Measurements from ENCODE around the gene AHCYL1. TPM values are rescaled to one million over a fixed set of nuclear protein-coding genes. Genes with fewer than 3 reads are reported as not detected.

AHCYL1 gene
- total RNA-seq, 1 experiment from 2014 or later: 34.0 TPM

DNA sequence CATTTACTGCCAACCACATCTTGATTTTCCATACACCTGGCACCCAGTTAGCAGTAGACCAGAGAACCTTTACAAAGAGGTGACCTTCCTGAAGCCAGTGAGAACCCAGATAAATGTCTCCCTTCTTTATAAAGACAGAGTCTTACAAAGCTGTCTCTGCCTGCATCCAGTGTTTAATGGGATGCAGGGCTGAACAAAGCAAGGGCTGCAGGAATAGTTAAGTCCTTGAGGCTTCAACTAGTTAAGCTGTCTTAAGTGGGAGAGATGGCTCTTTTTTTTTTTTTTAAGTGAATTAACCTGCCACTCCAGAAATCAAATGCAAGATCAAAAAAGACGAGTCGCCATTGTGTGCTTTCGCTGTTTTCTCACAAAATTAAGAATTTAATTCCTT is 1.5 kb downstream of the AHCYL1 start:
- H3K79me2 ChIP-seq (ENCODE audit: low read length): peaks cover 61% of the 10 kb centered on the region
- no peaks in the 10 kb centered on the region for H3K9me3 ChIP-seq (ENCODE audit: low read length)
- no peak overlapping the region for H3K27ac ChIP-seq (ENCODE audit: low read length)
- peak overlapping the region; percentile 99 for H3K4me3 ChIP-seq (ENCODE audit: low read length)
- no peaks in the 10 kb centered on the region for H3K27me3 ChIP-seq (ENCODE audit: low read length)
- no peak overlapping the region for H2AFZ ChIP-seq (ENCODE audit: low read length)
- peaks cover 25% of the 10 kb centered on the region for H4K20me1 ChIP-seq (ENCODE audit: insufficient read depth, low read depth, low read length)
- DNase-seq: no peak
- H3K4me1 ChIP-seq (ENCODE audit: low read length): peaks cover 49% of the 10 kb centered on the region
- H3K9me2 ChIP-seq (replicated peaks; ENCODE audit: insufficient read depth, low read length): no peaks in the 10 kb centered on the region
- peak overlapping the region; percentile 100 for H3K4me2 ChIP-seq (ENCODE audit: low read depth, low read length, poor library complexity, severe bottlenecking)
- H3K36me3 ChIP-seq (ENCODE audit: insufficient read depth, low read length): peaks cover 9% of the 10 kb centered on the region
- peak overlapping the region; percentile 95 for H3K9ac ChIP-seq (ENCODE audit: low read length)

DNA sequence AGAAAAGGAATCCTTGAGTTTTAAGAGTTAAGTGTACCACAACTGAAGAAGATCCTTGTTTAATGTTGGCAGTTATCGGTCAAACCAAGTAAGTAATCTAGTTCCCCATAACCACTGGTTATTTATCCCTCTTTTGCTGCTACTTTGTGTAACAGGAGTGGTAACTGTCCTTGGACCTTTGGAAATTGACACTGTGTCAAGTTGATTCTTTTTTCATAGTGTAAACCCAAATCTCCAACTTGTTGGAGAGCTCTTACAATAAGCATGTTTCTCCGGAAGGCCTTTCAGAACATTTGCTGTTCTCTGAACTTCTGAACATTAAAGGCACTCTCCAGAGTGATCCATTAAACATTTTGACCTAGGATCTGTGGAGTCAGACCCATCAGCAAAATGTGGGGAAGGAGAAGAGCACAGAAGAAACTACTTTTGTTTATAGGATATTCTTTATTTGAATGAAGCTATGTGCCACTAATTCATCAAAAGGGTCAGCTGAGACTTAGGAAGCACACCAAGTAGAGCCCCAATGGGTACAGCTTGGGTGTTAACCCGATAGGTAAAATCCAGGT is 3.9 kb downstream of the AHCYL1 start:
- H3K4me3 ChIP-seq (ENCODE audit: low read length): no peak overlapping the region
- no peaks in the 10 kb centered on the region for H3K9me2 ChIP-seq (replicated peaks; ENCODE audit: insufficient read depth, low read length)
- H3K9me3 ChIP-seq (ENCODE audit: low read length): no peaks in the 10 kb centered on the region
- H3K27ac ChIP-seq (ENCODE audit: low read length): no peak overlapping the region
- H3K79me2 ChIP-seq (ENCODE audit: low read length): peaks cover 82% of the 10 kb centered on the region
- peaks cover 30% of the 10 kb centered on the region for H4K20me1 ChIP-seq (ENCODE audit: insufficient read depth, low read depth, low read length)
- no peak for DNase-seq
- H2AFZ ChIP-seq (ENCODE audit: low read length): no peak overlapping the region
- H3K4me2 ChIP-seq (ENCODE audit: low read depth, low read length, poor library complexity, severe bottlenecking): no peak overlapping the region
- H3K27me3 ChIP-seq (ENCODE audit: low read length): no peaks in the 10 kb centered on the region
- H3K4me1 ChIP-seq (ENCODE audit: low read length): peaks cover 49% of the 10 kb centered on the region
- no peak overlapping the region for H3K9ac ChIP-seq (ENCODE audit: low read length)
- H3K36me3 ChIP-seq (ENCODE audit: insufficient read depth, low read length): peaks cover 9% of the 10 kb centered on the region

GRCh38 chr1:109989506-109990301 is 5.1 kb downstream of the AHCYL1 start:
- peaks cover 91% of the 10 kb centered on the region for H3K79me2 ChIP-seq (ENCODE audit: low read length)
- H3K4me1 ChIP-seq (ENCODE audit: low read length): peaks cover 46% of the 10 kb centered on the region
- H3K27me3 ChIP-seq (ENCODE audit: low read length): no peaks in the 10 kb centered on the region
- peaks cover 9% of the 10 kb centered on the region for H3K36me3 ChIP-seq (ENCODE audit: insufficient read depth, low read length)
- peak overlapping the region; percentile 60; the same call in 1 of the 2 replicates for H3K27ac ChIP-seq (ENCODE audit: low read length)
- H3K9me3 ChIP-seq (ENCODE audit: low read length): no peaks in the 10 kb centered on the region
- no peak overlapping the region; the same call in 1 of the 2 replicates for H3K9ac ChIP-seq (ENCODE audit: low read length)
- H4K20me1 ChIP-seq (ENCODE audit: insufficient read depth, low read depth, low read length): peaks cover 30% of the 10 kb centered on the region
- H3K4me2 ChIP-seq (ENCODE audit: low read depth, low read length, poor library complexity, severe bottlenecking): peak overlapping the region; percentile 20
- H3K9me2 ChIP-seq (replicated peaks; ENCODE audit: insufficient read depth, low read length): no peaks in the 10 kb centered on the region
- H3K4me3 ChIP-seq (ENCODE audit: low read length): no peak overlapping the region
- no peak overlapping the region for H2AFZ ChIP-seq (ENCODE audit: low read length)
- peak; percentile 51 for DNase-seq

DNA sequence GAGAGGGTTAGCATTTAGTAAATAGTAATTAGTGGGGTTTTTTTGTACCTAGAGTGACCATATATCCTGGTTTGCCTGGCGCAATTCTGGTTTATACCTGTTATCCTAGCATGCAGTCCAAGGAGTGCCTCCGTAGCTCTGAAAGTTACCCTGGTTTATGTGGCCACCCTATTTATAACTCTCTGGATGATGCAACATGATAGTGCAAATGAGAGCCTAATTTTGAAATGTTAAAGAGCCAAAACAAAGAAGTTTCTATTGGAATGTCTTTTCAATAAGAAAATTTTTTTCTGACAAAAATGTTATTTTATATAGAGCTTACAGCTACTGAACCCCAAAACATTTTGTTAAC is 5.7 kb downstream of the AHCYL1 start:
- Histone ChIP-seq H2AFZ (ENCODE audit: low read length) (no peak overlapping the region), H3K27ac (ENCODE audit: low read length) (peak overlapping the region; percentile 60; the same call in 1 of the 2 replicates), H3K4me2 (ENCODE audit: low read depth, low read length, poor library complexity, severe bottlenecking) (peak overlapping the region; percentile 20), H3K4me1 (ENCODE audit: low read length) (peaks cover 45% of the 10 kb centered on the region), H3K9ac (ENCODE audit: low read length) (no peak overlapping the region; the same call in 1 of the 2 replicates), H3K27me3 (ENCODE audit: low read length) (no peaks in the 10 kb centered on the region), H4K20me1 (ENCODE audit: insufficient read depth, low read depth, low read length) (peaks cover 32% of the 10 kb centered on the region), H3K9me3 (ENCODE audit: low read length) (no peaks in the 10 kb centered on the region), H3K36me3 (ENCODE audit: insufficient read depth, low read length) (peaks cover 9% of the 10 kb centered on the region), H3K9me2 (replicated peaks; ENCODE audit: insufficient read depth, low read length) (no peaks in the 10 kb centered on the region), H3K79me2 (ENCODE audit: low read length) (peaks cover 91% of the 10 kb centered on the region), H3K4me3 (ENCODE audit: low read length) (no peak overlapping the region)
- DNase-seq: no peak

DNA sequence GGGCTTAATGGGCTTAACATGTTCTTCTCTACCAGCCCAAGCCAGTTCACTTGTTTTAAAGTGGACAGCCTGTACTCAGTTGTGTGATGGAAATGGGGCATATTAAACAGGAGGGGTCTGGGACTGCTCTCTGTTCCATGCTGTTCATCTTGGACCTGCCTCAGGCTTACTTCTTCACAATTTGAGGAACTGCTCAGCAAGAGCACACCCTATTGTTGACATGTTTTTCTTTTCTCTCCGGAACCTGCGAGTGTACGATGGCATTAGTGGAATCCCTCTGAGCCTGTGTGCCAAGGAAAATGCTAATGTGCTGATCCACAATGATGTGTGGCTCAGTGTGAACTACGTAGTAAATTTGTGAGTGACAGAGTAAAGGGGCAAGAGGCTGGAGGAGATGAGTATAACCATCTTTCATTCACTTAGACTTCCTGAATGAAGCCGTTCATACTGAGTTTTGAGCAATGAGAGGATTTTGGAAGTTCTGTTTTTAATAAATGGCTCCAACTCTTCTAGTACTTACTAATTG is 6.9 kb downstream of the AHCYL1 start:
- Histone ChIP-seq H3K9ac (ENCODE audit: low read length) (no peak overlapping the region), H3K27me3 (ENCODE audit: low read length) (no peaks in the 10 kb centered on the region), H3K4me1 (ENCODE audit: low read length) (peaks cover 33% of the 10 kb centered on the region), H3K9me3 (ENCODE audit: low read length) (no peaks in the 10 kb centered on the region), H3K36me3 (ENCODE audit: insufficient read depth, low read length) (peaks cover 9% of the 10 kb centered on the region), H4K20me1 (ENCODE audit: insufficient read depth, low read depth, low read length) (peaks cover 21% of the 10 kb centered on the region; the same call in 1 of the 2 replicates), H3K79me2 (ENCODE audit: low read length) (peaks cover 88% of the 10 kb centered on the region), H3K27ac (ENCODE audit: low read length) (no peak overlapping the region), H3K4me2 (ENCODE audit: low read depth, low read length, poor library complexity, severe bottlenecking) (no peak overlapping the region), H2AFZ (ENCODE audit: low read length) (no peak overlapping the region), H3K9me2 (replicated peaks; ENCODE audit: insufficient read depth, low read length) (no peaks in the 10 kb centered on the region), H3K4me3 (ENCODE audit: low read length) (no peak overlapping the region)
- DNase-seq: no peak

- H3K27ac ChIP-seq (ENCODE audit: low read length): no peak overlapping the region
- no peaks in the 10 kb centered on the region for H3K27me3 ChIP-seq (ENCODE audit: low read length)
- peaks cover 78% of the 10 kb centered on the region for H3K79me2 ChIP-seq (ENCODE audit: low read length)
- H3K36me3 ChIP-seq (ENCODE audit: insufficient read depth, low read length): peaks cover 6% of the 10 kb centered on the region
- peaks cover 12% of the 10 kb centered on the region; the same call in 1 of the 2 replicates for H4K20me1 ChIP-seq (ENCODE audit: insufficient read depth, low read depth, low read length)
- no peaks in the 10 kb centered on the region for H3K9me3 ChIP-seq (ENCODE audit: low read length)
- no peak overlapping the region for H2AFZ ChIP-seq (ENCODE audit: low read length)
- no peak overlapping the region for H3K4me3 ChIP-seq (ENCODE audit: low read length)
- no peak overlapping the region for H3K9ac ChIP-seq (ENCODE audit: low read length)
- peaks cover 15% of the 10 kb centered on the region for H3K4me1 ChIP-seq (ENCODE audit: low read length)
- DNase-seq: no peak
- H3K9me2 ChIP-seq (replicated peaks; ENCODE audit: insufficient read depth, low read length): no peaks in the 10 kb centered on the region
- H3K4me2 ChIP-seq (ENCODE audit: low read depth, low read length, poor library complexity, severe bottlenecking): no peak overlapping the region
Observed at GRCh38 chr1:109993885-109994284, 9.3 kb downstream of the AHCYL1 start.

- Histone ChIP-seq H4K20me1 (ENCODE audit: insufficient read depth, low read depth, low read length) (peaks cover 12% of the 10 kb centered on the region; the same call in 1 of the 2 replicates), H3K4me3 (ENCODE audit: low read length) (no peak overlapping the region), H2AFZ (ENCODE audit: low read length) (no peak overlapping the region), H3K4me1 (ENCODE audit: low read length) (peaks cover 12% of the 10 kb centered on the region), H3K27ac (ENCODE audit: low read length) (no peak overlapping the region), H3K79me2 (ENCODE audit: low read length) (peaks cover 77% of the 10 kb centered on the region), H3K9me2 (replicated peaks; ENCODE audit: insufficient read depth, low read length) (no peaks in the 10 kb centered on the region), H3K9ac (ENCODE audit: low read length) (no peak overlapping the region), H3K36me3 (ENCODE audit: insufficient read depth, low read length) (peaks cover 6% of the 10 kb centered on the region), H3K4me2 (ENCODE audit: low read depth, low read length, poor library complexity, severe bottlenecking) (no peak overlapping the region), H3K9me3 (ENCODE audit: low read length) (no peaks in the 10 kb centered on the region), H3K27me3 (ENCODE audit: low read length) (no peaks in the 10 kb centered on the region)
- DNase-seq: no peak
Observed at GRCh38 chr1:109994654-109995053, 10.1 kb downstream of the AHCYL1 start.

GRCh38 chr1:109995536-109995935 is 11.0 kb downstream of the AHCYL1 start:
- H2AFZ ChIP-seq (ENCODE audit: low read length): no peak overlapping the region
- no peak overlapping the region for H3K4me2 ChIP-seq (ENCODE audit: low read depth, low read length, poor library complexity, severe bottlenecking)
- H3K27me3 ChIP-seq (ENCODE audit: low read length): no peaks in the 10 kb centered on the region
- peaks cover 5% of the 10 kb centered on the region for H3K36me3 ChIP-seq (ENCODE audit: insufficient read depth, low read length)
- H3K79me2 ChIP-seq (ENCODE audit: low read length): peaks cover 74% of the 10 kb centered on the region
- H3K9ac ChIP-seq (ENCODE audit: low read length): no peak overlapping the region
- DNase-seq: no peak
- H3K9me3 ChIP-seq (ENCODE audit: low read length): no peaks in the 10 kb centered on the region
- H4K20me1 ChIP-seq (ENCODE audit: insufficient read depth, low read depth, low read length): peaks cover 12% of the 10 kb centered on the region; the same call in 1 of the 2 replicates
- no peaks in the 10 kb centered on the region for H3K9me2 ChIP-seq (replicated peaks; ENCODE audit: insufficient read depth, low read length)
- no peak overlapping the region for H3K27ac ChIP-seq (ENCODE audit: low read length)
- H3K4me1 ChIP-seq (ENCODE audit: low read length): peaks cover 3% of the 10 kb centered on the region
- no peak overlapping the region for H3K4me3 ChIP-seq (ENCODE audit: low read length)

All from Karpas-422 (cell line).